Esophagus muscularis mucosa (tissue), 4 donors: ENCODE data around the gene BIK. TPM values are rescaled to one million over a fixed set of nuclear protein-coding genes. Genes with fewer than 3 reads are reported as not detected.

Experiments
- DNase-seq: peaks from one replicate; pipeline ENCODE4 v3.0.0-alpha.2; 2017; ENCODE audit errors: extremely low spot score
- H3K27ac ChIP-seq, 4 donors: fragments of 200-600 bp; sonication (generic); replicated peaks in 1 of 4; 1 replicate in 3 of 4; 2 replicates in 1 of 4; pipeline ENCODE4 v1.5.1; 2016 to 2019; ENCODE audit warnings: mild to moderate bottlenecking in 1 of 4
- H3K27me3 ChIP-seq, 4 donors: fragments of 200-600 bp; sonication (generic); one replicate each; pipeline versions ENCODE4 v1.5.1 to v1.6.0; 2016 to 2019
- H3K36me3 ChIP-seq, 4 donors: fragments of 200-600 bp; sonication (generic); one replicate each; pipeline ENCODE4 v1.5.1; 2016 to 2019
- H3K4me1 ChIP-seq, 4 donors: fragments of 200-600 bp; sonication (generic); one replicate each; pipeline ENCODE4 v1.5.1; 2016 to 2019
- H3K4me3 ChIP-seq, 4 donors: fragments of 200-600 bp; sonication (generic); 1 replicate in 2 of 4; 2 replicates in 2 of 4; pipeline ENCODE4 v1.5.1; 2016 to 2019; ENCODE audit warnings: mild to moderate bottlenecking in 4 of 4, moderate library complexity in 1 of 4
- H3K9me3 ChIP-seq, 4 donors: fragments of 200-600 bp; sonication (generic); 1 replicate in 3 of 4; 2 replicates in 1 of 4; pipeline ENCODE4 v1.5.1; 2016 to 2019
- EP300 ChIP-seq: sonication (generic); formaldehyde crosslinking; IDR thresholded peaks from one replicate; pipeline ENCODE4 v1.6.1; 2017; ENCODE audit warnings: antibody characterized with exemption
- POLR2A ChIP-seq: fragments of 450-650 bp; IDR thresholded peaks from one replicate; pipeline ENCODE4 v1.6.1; 2017; ENCODE audit warnings: antibody characterized with exemption, moderate library complexity, mild to moderate bottlenecking, low read depth
- POLR2AphosphoS5 ChIP-seq, 2 donors: sonication (generic); formaldehyde crosslinking; IDR thresholded peaks; one replicate each; pipeline ENCODE4 v1.6.1; 2017; ENCODE audit warnings: antibody characterized with exemption in 2 of 2
- WGBS: methylation state at CpG from one replicate; pipeline ENCODE4 v1.1.5; 2018; 5-methylcytosine and 5-hydroxymethylcytosine counted together
- intact Hi-C: fragments of 100-400 bp; cut with DNase I; formaldehyde crosslinking; loops from one replicate; pipeline ENCODE4 v1.15.1; 2023
- total RNA-seq, 4 donors: library from RNA; depleted of rRNA; stranded (reverse); fragments of >200 nt; gene quantifications; one replicate each; pipeline versions ENCODE4 v1.1.0 to v1.2.1, GENCODE V29; 2016
- TF ChIP-seq, protein P1 (sequence below), 3 experiments: fragments of 200-600 bp in 2 of 3; fragments of 450-650 bp in 1 of 3; sonication (generic) in 2 of 3; IDR thresholded peaks; one replicate each; pipeline ENCODE4 v1.5.1; 2017 to 2019; ENCODE audit warnings: antibody characterized with exemption in 3 of 3, mild to moderate bottlenecking in 2 of 3, moderate library complexity in 1 of 3

Gene BIK
- total RNA-seq, 4 donors from 2014 or later = 0.32 TPM; not detected in 3

DNA sequence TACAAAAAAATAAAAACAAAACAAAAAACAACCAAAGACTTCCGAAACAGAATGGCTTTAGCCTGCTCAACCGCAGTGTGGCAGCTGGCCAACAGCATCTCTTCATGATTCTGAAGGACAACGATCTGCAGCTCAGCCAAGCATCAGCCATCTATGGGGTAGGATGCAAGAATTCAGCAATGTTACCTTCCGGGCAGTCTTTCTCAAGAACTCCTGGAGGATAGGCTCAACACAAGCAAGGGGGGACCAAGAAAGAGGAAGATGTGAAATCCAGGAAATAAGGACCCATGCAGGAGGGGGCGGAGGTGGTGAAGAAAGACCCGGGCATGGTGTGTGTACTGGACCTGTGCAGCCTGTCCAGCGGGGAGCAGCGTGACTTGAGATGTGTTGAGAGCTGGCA, 37.3 kb downstream of the BIK start:
- intact Hi-C loops = no loop called here
- TF ChIP-seq EP300 = no peak
- no peak for TF ChIP-seq POLR2AphosphoS5 (IDR thresholded peaks at IDR 0.05)
- TF ChIP-seq, protein P1, sequence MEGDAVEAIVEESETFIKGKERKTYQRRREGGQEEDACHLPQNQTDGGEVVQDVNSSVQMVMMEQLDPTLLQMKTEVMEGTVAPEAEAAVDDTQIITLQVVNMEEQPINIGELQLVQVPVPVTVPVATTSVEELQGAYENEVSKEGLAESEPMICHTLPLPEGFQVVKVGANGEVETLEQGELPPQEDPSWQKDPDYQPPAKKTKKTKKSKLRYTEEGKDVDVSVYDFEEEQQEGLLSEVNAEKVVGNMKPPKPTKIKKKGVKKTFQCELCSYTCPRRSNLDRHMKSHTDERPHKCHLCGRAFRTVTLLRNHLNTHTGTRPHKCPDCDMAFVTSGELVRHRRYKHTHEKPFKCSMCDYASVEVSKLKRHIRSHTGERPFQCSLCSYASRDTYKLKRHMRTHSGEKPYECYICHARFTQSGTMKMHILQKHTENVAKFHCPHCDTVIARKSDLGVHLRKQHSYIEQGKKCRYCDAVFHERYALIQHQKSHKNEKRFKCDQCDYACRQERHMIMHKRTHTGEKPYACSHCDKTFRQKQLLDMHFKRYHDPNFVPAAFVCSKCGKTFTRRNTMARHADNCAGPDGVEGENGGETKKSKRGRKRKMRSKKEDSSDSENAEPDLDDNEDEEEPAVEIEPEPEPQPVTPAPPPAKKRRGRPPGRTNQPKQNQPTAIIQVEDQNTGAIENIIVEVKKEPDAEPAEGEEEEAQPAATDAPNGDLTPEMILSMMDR (IDR thresholded peaks at IDR 0.05) = no peak
- TF ChIP-seq POLR2A = no peak
- Histone ChIP-seq H3K27ac (peak overlapping the region in 1 of 4 donors; percentile 13), H3K4me3 (no peak overlapping the region), H3K4me1 (peaks cover 15 to 30% (median 28%) of the 10 kb centered on the region in 4 donors), H3K36me3 (no peaks in the 10 kb centered on the region), H3K9me3 (no peaks in the 10 kb centered on the region), H3K27me3 (no peaks in the 10 kb centered on the region)
- DNase-seq = no peak
- WGBS = 66% methylated on average over 8 of the region's 8 CpGs

DNA sequence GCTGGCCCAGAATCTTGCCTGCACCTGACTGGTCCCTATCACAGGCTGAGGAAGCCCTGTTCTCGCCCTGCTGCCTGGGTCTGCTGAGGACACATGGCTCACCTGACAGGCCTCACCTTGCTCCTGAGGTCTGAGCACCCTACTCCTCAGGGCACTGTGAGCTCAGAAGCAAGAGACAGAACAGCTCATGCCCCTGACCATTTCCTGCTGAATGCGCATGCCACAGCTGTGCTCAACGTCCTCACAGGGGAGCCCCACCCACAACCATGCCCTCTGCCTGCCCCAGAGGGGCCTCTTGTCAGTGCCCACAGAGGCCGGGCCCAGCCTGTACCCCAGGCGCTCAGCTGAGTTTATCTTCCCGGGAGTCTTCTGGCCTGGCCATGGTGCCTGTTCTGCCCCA, 38.0 kb downstream of the BIK start:
- Histone ChIP-seq H3K4me1 (peaks cover 14 to 32% (median 29%) of the 10 kb centered on the region in 4 donors), H3K9me3 (no peaks in the 10 kb centered on the region), H3K4me3 (no peak overlapping the region), H3K27me3 (no peaks in the 10 kb centered on the region), H3K36me3 (no peaks in the 10 kb centered on the region), H3K27ac (no peak overlapping the region)
- TF ChIP-seq, protein P1 (IDR thresholded peaks at IDR 0.05) = no peak
- no peak for TF ChIP-seq POLR2A
- TF ChIP-seq EP300 = no peak
- no peak for TF ChIP-seq POLR2AphosphoS5 (IDR thresholded peaks at IDR 0.05)
- WGBS = 57% methylated on average over 3 of the region's 6 CpGs
- no peak for DNase-seq
- intact Hi-C loops = no loop called here

DNA sequence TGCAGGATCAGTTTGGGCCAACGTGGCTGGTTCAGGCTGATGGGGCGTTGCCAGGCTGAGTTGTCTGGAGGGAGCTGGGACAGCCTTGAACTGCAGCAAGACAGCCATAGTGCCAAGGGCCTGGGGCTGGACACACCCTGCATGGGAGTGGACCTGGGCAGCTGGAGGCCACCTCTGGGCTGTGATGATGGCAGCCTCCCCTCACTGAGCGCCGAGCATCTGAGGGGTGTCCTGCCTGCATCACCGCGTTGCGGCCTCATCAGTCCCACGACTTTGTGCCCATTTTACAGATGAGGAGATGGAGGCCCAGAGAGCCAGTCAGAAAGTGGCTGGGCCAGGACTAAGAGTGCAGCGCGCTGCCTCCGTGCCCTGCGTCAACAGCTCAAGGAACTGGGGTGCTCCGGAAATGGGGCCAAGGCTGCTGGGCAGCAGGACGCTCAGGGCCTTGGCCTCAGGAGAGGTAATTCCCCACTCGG, 40.2 kb downstream of the BIK start:
- Histone ChIP-seq H3K27ac (peak overlapping the region; percentile 79 to 86 (median 80)), H3K4me3 (peak overlapping the region; percentile 71 to 91 (median 78)), H3K9me3 (no peaks in the 10 kb centered on the region), H3K36me3 (peaks cover 0 to 5% (median 0%) of the 10 kb centered on the region in 4 donors), H3K4me1 (peaks cover 11 to 49% (median 42%) of the 10 kb centered on the region in 4 donors), H3K27me3 (no peaks in the 10 kb centered on the region)
- WGBS = 64% methylated on average over 15 of the region's 15 CpGs
- intact Hi-C loops = no loop called here
- TF ChIP-seq EP300 (no peak), POLR2AphosphoS5 (IDR thresholded peaks at IDR 0.05) (no peak)
- DNase-seq = no peak

DNA sequence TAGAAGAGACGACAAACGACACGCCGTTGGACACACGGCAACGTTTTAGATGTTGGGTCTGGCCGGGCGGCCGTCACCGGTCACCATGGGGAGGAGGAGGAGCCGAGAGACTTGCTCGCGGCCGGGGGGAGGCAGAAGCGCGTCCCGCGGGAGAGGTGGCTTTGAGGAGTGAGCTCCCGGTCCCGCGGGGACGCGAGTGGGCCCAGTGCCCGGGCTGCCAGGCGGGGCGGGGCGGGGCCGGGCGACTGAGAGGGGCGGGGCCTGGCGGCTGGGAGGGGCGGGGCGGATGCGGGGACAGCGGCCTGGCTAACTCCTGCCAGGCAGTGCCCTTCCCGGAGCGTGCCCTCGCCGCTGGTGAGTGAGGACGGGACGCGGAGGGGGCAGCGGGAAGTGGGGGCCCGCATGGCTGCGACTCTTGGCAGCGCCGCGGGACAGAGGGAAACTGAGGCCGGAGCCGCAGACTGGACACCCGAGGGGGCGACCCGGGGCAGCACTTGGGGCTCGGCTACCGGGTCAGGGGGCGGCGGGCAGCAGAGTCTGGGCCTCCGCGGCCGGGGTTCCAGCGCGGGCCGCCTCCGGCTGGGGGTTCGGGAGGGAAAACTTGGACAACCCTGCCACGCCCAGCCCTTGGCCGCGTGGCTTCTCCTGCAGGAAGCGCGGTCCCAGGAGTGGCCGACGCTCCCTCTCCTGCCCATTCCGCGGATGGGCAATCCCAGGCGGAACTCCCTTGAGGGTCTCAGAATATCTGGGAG, 40.9 kb downstream of the BIK start, which contains the start of gene TSPO:
TSPO (plus strand) TSS at position 309 of the 752 bp plus-strand sequence. CDS start 7,680 bp downstream, outside the sequence.
- WGBS = 0% methylated on average over 6 of the region's 75 CpGs
- peak; percentile 95 for DNase-seq
- Histone ChIP-seq H3K36me3 (peaks cover 0 to 5% (median 0%) of the 10 kb centered on the region in 4 donors), H3K4me3 (peak within 1 kb of the TSS; percentile 71 to 91 (median 78)), H3K9me3 (no peaks in the 10 kb centered on the region), H3K27ac (peak within 1 kb of the TSS; percentile 79 to 86 (median 80)), H3K27me3 (no peaks in the 10 kb centered on the region), H3K4me1 (peaks cover 11 to 50% (median 44%) of the 10 kb centered on the region in 4 donors)
- intact Hi-C loops = no loop called here
- TF ChIP-seq POLR2AphosphoS5 (IDR thresholded peaks at IDR 0.05) (peak; percentile 8 to 79), EP300 (no peak), POLR2A (peak; percentile 21)
- TF ChIP-seq, protein P1 (IDR thresholded peaks at IDR 0.05) = no peak

DNA sequence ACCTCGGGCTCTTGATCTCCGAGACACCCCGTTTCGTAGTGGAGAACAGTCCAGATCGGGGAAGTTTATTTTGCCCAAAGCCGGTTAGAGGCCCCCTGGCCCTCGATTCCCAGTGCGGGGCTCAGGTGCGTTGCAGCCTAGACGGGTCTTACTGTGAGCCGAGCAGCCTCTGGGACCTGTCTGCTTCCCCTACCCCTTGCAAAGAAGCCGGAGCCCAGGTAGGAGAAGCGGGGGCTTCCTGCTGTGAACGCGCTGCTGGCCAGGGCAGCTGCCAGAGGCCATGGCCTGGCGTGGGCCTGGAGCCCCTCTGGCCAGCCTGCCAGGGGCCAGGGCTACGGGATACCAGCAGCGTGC, 41.4 kb downstream of the BIK start:
- Histone ChIP-seq H3K4me3 (peak overlapping the region; percentile 71 to 91 (median 78)), H3K9me3 (no peaks in the 10 kb centered on the region), H3K27me3 (no peaks in the 10 kb centered on the region), H3K4me1 (peaks cover 11 to 50% (median 46%) of the 10 kb centered on the region in 4 donors), H3K36me3 (peaks cover 0 to 5% (median 0%) of the 10 kb centered on the region in 4 donors), H3K27ac (peak overlapping the region; percentile 79 to 86 (median 80))
- no peak for DNase-seq
- TF ChIP-seq, protein P1 (IDR thresholded peaks at IDR 0.05) = no peak
- TF ChIP-seq POLR2A (no peak), POLR2AphosphoS5 (IDR thresholded peaks at IDR 0.05) (no peak), EP300 (no peak)
- intact Hi-C loops = no loop called here
- no CpG with 5 or more reads among the region's 18 CpGs for WGBS
